GM23338 (cell line): Measurements from ENCODE around the gene MAST3. TPM values are rescaled to one million over a fixed set of nuclear protein-coding genes. Genes with fewer than 3 reads are reported as not detected.

Source experiments
- ATAC-seq: fragments of 200-7000 bp; cut with Tn5 transposase; 3 replicates; pipeline ENCODE4 v1.9.1; 2020
- DNase-seq: peaks from one replicate; pipeline ENCODE4 v3.0.0-alpha.2; 2015; ENCODE audit warnings: low spot score
- H2AFZ ChIP-seq: fragments of 200-600 bp; sonication (generic); 2 replicates; pipeline ENCODE4 v1.8.0; 2016; ENCODE audit warnings: antibody characterized with exemption, mild to moderate bottlenecking, moderate library complexity
- H3F3A ChIP-seq: fragments of 200-600 bp; sonication (generic); replicated peaks from 2 replicates; pipeline ENCODE4 v1.8.0; 2017; ENCODE audit warnings: antibody characterized with exemption, mixed run types, low read depth
- H3K27ac ChIP-seq: fragments of 200-600 bp; sonication (generic); 2 replicates; pipeline ENCODE4 v1.6.1; 2016; ENCODE audit warnings: low read depth
- H3K27me3 ChIP-seq: fragments of 200-600 bp; sonication (generic); 2 replicates; pipeline ENCODE4 v1.8.0; 2016; ENCODE audit warnings: mild to moderate bottlenecking, mixed run types, moderate library complexity; ENCODE audit not compliant: insufficient read depth
- H3K36me3 ChIP-seq: fragments of 200-600 bp; sonication (generic); 2 replicates; pipeline ENCODE4 v1.8.0; 2016; ENCODE audit warnings: mild to moderate bottlenecking; ENCODE audit not compliant: insufficient read depth
- H3K4me1 ChIP-seq: fragments of 200-600 bp; sonication (generic); 2 replicates; pipeline ENCODE4 v1.8.0; 2016; ENCODE audit warnings: mild to moderate bottlenecking, moderate library complexity; ENCODE audit not compliant: insufficient read depth
- H3K4me2 ChIP-seq: fragments of 200-600 bp; sonication (generic); 2 replicates; pipeline ENCODE4 v1.7.1; 2017; ENCODE audit warnings: mixed run types
- H3K4me3 ChIP-seq: fragments of 200-600 bp; sonication (generic); 2 replicates; pipeline ENCODE4 v1.6.1; 2016; ENCODE audit warnings: mixed run types
- H3K79me2 ChIP-seq: fragments of 200-600 bp; sonication (generic); replicated peaks from 2 replicates; pipeline ENCODE4 v1.8.0; 2017; ENCODE audit warnings: mild to moderate bottlenecking; ENCODE audit not compliant: insufficient read depth
- H3K9me2 ChIP-seq: fragments of 200-600 bp; sonication (generic); 2 replicates; pipeline ENCODE4 v1.8.0; 2017; ENCODE audit not compliant: insufficient read depth
- H4K20me1 ChIP-seq: fragments of 200-600 bp; sonication (generic); replicated peaks from 2 replicates; pipeline ENCODE4 v1.8.0; 2017; ENCODE audit warnings: mild to moderate bottlenecking; ENCODE audit not compliant: insufficient read depth
- H3K27ac Mint-ChIP-seq: 2 replicates; pipeline ENCODE4 v1.8.0; 2020; ENCODE audit warnings: inconsistent platforms, mild to moderate bottlenecking, moderate library complexity, mixed read lengths
- H3K27me3 Mint-ChIP-seq: 3 replicates; pipeline ENCODE4 v1.8.0; 2022; ENCODE audit warnings: low read depth, mild to moderate bottlenecking, moderate library complexity, mixed read lengths, inconsistent platforms; ENCODE audit not compliant: insufficient read depth, poor library complexity
- H3K36me3 Mint-ChIP-seq: 3 replicates; pipeline ENCODE4 v1.8.0; 2021; ENCODE audit warnings: low read depth, mild to moderate bottlenecking, inconsistent platforms, moderate library complexity, mixed read lengths
- H3K4me1 Mint-ChIP-seq: 3 replicates; pipeline ENCODE4 v1.8.0; 2020; ENCODE audit warnings: mild to moderate bottlenecking, inconsistent platforms, mixed read lengths
- H3K4me3 Mint-ChIP-seq: 3 replicates; pipeline ENCODE4 v1.8.0; 2021; ENCODE audit warnings: moderate library complexity, mild to moderate bottlenecking, inconsistent platforms, mixed read lengths
- H3K9me3 Mint-ChIP-seq: 3 replicates; pipeline ENCODE4 v1.8.0; 2020; ENCODE audit warnings: moderate library complexity, mild to moderate bottlenecking, inconsistent platforms, mixed read lengths
- CREB1 ChIP-seq: fragments of 250-450 bp; sonication (Bioruptor Pico); IDR thresholded peaks from 2 replicates; pipeline ENCODE4 v1.5.0; 2020; ENCODE audit warnings: low read depth, mild to moderate bottlenecking, moderate library complexity
- NANOG ChIP-seq: IDR thresholded peaks from 2 replicates; pipeline ENCODE4 v1.6.1; 2016; ENCODE audit warnings: antibody characterized with exemption, borderline replicate concordance
- ZNF331 ChIP-seq: fragments of 250-450 bp; sonication (Bioruptor Pico); IDR thresholded peaks from 2 replicates; pipeline ENCODE4 v1.5.0; 2020; ENCODE audit warnings: low read depth, mild to moderate bottlenecking, moderate library complexity
- polyA plus RNA-seq: library from polyadenylated mRNA; unstranded; fragments of >200 nt; fragmentation: Nextera tagmentation; extraction: Ambion mirVana; gene quantifications from 2 replicates; pipeline ENCODE4 v1.2.1, GENCODE V29; 2016
- total RNA-seq: library from RNA; depleted of rRNA; stranded (reverse); fragments of >200 nt; shearing (Covaris generic); gene quantifications from 2 replicates; pipeline ENCODE4 v1.2.3, GENCODE V29; 2014
- TF ChIP-seq, protein P1 (sequence below): IDR thresholded peaks from one replicate; pipeline ENCODE4 v1.6.1; 2018; ENCODE audit warnings: antibody characterized with exemption; ENCODE audit not compliant: unreplicated experiment
- TF ChIP-seq, protein P2 (sequence below): IDR thresholded peaks from 2 replicates; pipeline ENCODE4 v1.6.1; 2016; ENCODE audit warnings: antibody characterized with exemption
- TF ChIP-seq, protein P3 (sequence below): fragments of 250-450 bp; sonication (Bioruptor Pico); IDR thresholded peaks from 2 replicates; pipeline ENCODE4 v1.5.0; 2020; ENCODE audit warnings: mild to moderate bottlenecking, moderate library complexity

Gene MAST3
- total and polyA plus RNA-seq, 2 experiments from 2014 or later = 5.6 to 8.8 TPM

DNA sequence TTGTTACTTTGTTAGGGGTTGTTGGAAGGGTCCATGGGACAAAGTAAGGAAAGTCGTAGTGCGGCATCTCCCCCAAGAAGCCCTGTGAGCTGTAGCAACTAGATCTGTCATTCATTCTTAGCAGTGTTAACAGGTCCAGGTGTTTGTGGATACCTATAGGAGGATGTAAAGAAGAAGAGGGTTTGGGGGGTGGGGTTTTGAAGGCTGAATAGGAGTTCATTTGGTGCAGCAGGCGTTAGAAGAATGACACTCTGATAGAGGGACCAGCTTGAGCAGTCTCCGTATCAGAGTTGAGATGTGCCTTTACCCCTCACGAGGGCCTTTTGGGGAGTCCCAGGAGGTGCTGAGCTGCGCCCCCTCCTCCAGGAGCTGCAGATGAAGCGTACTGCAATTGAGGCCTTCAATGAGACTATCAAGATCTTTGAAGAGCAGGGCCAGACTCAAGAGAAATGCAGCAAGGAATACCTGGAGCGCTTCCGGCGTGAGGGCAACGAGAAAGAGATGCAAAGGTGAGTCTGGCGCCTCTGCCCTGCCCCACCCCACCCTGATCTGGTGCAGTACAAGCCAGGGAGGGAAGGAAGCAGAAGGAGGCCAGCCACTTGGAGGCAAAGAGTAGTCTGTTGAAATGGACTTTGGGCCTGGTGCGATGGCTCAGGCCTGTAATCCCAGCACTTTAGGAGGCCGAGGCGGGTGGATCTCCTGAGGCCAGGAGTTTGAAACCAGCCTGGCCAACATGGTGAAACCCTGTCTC is 68.4 kb downstream of the MAST3 start:
- H3K27me3 ChIP-seq = no peaks in the 10 kb centered on the region
- H3K79me2 ChIP-seq = no peaks in the 10 kb centered on the region
- H2AFZ ChIP-seq = no peak overlapping the region
- no peaks in the 10 kb centered on the region for H3K9me3 Mint-ChIP-seq
- H3K4me2 ChIP-seq = no peak overlapping the region
- H3F3A ChIP-seq = peaks cover 10% of the 10 kb centered on the region; the same call in 1 of the 2 replicates
- H4K20me1 ChIP-seq = no peaks in the 10 kb centered on the region; the same call in none of the 2 replicates
- peaks cover 4% of the 10 kb centered on the region; the same call in 2 of the 3 replicates for H3K4me1 Mint-ChIP-seq
- H3K36me3 ChIP-seq = peaks cover 4% of the 10 kb centered on the region; the same call in 1 of the 2 replicates
- H3K27ac Mint-ChIP-seq = no peak overlapping the region
- H3K27me3 Mint-ChIP-seq = peaks cover 10% of the 10 kb centered on the region
- peaks cover 60% of the 10 kb centered on the region for H3K36me3 Mint-ChIP-seq
- no peaks in the 10 kb centered on the region; the same call in 1 of the 2 replicates for H3K4me1 ChIP-seq
- no peak overlapping the region for H3K27ac ChIP-seq
- H3K4me3 Mint-ChIP-seq = no peak overlapping the region; the same call in 2 of the 3 replicates
- DNase-seq (no peak), ATAC-seq (no peak)
- no peak for TF ChIP-seq NANOG
- TF ChIP-seq, protein P1, sequence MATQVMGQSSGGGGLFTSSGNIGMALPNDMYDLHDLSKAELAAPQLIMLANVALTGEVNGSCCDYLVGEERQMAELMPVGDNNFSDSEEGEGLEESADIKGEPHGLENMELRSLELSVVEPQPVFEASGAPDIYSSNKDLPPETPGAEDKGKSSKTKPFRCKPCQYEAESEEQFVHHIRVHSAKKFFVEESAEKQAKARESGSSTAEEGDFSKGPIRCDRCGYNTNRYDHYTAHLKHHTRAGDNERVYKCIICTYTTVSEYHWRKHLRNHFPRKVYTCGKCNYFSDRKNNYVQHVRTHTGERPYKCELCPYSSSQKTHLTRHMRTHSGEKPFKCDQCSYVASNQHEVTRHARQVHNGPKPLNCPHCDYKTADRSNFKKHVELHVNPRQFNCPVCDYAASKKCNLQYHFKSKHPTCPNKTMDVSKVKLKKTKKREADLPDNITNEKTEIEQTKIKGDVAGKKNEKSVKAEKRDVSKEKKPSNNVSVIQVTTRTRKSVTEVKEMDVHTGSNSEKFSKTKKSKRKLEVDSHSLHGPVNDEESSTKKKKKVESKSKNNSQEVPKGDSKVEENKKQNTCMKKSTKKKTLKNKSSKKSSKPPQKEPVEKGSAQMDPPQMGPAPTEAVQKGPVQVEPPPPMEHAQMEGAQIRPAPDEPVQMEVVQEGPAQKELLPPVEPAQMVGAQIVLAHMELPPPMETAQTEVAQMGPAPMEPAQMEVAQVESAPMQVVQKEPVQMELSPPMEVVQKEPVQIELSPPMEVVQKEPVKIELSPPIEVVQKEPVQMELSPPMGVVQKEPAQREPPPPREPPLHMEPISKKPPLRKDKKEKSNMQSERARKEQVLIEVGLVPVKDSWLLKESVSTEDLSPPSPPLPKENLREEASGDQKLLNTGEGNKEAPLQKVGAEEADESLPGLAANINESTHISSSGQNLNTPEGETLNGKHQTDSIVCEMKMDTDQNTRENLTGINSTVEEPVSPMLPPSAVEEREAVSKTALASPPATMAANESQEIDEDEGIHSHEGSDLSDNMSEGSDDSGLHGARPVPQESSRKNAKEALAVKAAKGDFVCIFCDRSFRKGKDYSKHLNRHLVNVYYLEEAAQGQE = no peak
- no peaks in the 10 kb centered on the region for H3K9me2 ChIP-seq
- H3K4me3 ChIP-seq = no peak overlapping the region

DNA sequence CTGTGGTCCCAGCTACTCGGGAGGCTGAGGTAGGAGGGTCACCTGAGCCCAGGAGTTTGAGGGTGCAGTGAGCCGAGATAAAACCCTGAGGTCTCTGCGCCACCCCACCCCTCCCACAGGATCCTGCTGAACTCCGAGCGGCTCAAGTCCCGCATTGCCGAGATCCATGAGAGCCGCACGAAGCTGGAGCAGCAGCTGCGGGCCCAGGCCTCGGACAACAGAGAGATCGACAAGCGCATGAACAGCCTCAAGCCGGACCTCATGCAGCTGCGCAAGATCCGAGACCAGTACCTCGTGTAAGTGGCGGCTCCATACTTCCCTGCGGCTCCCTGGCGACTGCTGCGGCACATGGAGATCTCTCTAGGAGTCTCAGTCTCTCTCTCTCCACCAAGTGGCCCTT is 69.4 kb downstream of the MAST3 start:
- no peak overlapping the region for H3K27ac Mint-ChIP-seq
- Histone ChIP-seq H3K79me2 (no peaks in the 10 kb centered on the region), H3K4me1 (no peaks in the 10 kb centered on the region), H3K27ac (no peak overlapping the region), H3K27me3 (no peaks in the 10 kb centered on the region), H3K4me2 (no peak overlapping the region), H3K4me3 (no peak overlapping the region), H2AFZ (no peak overlapping the region), H3F3A (peaks cover 8% of the 10 kb centered on the region; the same call in 1 of the 2 replicates), H3K36me3 (peaks cover 4% of the 10 kb centered on the region; the same call in 1 of the 2 replicates), H4K20me1 (no peaks in the 10 kb centered on the region; the same call in 1 of the 2 replicates), H3K9me2 (no peaks in the 10 kb centered on the region)
- no peaks in the 10 kb centered on the region for H3K9me3 Mint-ChIP-seq
- no peaks in the 10 kb centered on the region; the same call in 2 of the 3 replicates for H3K4me1 Mint-ChIP-seq
- TF ChIP-seq, protein P2, sequence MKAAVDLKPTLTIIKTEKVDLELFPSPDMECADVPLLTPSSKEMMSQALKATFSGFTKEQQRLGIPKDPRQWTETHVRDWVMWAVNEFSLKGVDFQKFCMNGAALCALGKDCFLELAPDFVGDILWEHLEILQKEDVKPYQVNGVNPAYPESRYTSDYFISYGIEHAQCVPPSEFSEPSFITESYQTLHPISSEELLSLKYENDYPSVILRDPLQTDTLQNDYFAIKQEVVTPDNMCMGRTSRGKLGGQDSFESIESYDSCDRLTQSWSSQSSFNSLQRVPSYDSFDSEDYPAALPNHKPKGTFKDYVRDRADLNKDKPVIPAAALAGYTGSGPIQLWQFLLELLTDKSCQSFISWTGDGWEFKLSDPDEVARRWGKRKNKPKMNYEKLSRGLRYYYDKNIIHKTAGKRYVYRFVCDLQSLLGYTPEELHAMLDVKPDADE = no peak
- TF ChIP-seq CREB1 (CRISPR knock-in tag) = no peak
- TF ChIP-seq, protein P3, sequence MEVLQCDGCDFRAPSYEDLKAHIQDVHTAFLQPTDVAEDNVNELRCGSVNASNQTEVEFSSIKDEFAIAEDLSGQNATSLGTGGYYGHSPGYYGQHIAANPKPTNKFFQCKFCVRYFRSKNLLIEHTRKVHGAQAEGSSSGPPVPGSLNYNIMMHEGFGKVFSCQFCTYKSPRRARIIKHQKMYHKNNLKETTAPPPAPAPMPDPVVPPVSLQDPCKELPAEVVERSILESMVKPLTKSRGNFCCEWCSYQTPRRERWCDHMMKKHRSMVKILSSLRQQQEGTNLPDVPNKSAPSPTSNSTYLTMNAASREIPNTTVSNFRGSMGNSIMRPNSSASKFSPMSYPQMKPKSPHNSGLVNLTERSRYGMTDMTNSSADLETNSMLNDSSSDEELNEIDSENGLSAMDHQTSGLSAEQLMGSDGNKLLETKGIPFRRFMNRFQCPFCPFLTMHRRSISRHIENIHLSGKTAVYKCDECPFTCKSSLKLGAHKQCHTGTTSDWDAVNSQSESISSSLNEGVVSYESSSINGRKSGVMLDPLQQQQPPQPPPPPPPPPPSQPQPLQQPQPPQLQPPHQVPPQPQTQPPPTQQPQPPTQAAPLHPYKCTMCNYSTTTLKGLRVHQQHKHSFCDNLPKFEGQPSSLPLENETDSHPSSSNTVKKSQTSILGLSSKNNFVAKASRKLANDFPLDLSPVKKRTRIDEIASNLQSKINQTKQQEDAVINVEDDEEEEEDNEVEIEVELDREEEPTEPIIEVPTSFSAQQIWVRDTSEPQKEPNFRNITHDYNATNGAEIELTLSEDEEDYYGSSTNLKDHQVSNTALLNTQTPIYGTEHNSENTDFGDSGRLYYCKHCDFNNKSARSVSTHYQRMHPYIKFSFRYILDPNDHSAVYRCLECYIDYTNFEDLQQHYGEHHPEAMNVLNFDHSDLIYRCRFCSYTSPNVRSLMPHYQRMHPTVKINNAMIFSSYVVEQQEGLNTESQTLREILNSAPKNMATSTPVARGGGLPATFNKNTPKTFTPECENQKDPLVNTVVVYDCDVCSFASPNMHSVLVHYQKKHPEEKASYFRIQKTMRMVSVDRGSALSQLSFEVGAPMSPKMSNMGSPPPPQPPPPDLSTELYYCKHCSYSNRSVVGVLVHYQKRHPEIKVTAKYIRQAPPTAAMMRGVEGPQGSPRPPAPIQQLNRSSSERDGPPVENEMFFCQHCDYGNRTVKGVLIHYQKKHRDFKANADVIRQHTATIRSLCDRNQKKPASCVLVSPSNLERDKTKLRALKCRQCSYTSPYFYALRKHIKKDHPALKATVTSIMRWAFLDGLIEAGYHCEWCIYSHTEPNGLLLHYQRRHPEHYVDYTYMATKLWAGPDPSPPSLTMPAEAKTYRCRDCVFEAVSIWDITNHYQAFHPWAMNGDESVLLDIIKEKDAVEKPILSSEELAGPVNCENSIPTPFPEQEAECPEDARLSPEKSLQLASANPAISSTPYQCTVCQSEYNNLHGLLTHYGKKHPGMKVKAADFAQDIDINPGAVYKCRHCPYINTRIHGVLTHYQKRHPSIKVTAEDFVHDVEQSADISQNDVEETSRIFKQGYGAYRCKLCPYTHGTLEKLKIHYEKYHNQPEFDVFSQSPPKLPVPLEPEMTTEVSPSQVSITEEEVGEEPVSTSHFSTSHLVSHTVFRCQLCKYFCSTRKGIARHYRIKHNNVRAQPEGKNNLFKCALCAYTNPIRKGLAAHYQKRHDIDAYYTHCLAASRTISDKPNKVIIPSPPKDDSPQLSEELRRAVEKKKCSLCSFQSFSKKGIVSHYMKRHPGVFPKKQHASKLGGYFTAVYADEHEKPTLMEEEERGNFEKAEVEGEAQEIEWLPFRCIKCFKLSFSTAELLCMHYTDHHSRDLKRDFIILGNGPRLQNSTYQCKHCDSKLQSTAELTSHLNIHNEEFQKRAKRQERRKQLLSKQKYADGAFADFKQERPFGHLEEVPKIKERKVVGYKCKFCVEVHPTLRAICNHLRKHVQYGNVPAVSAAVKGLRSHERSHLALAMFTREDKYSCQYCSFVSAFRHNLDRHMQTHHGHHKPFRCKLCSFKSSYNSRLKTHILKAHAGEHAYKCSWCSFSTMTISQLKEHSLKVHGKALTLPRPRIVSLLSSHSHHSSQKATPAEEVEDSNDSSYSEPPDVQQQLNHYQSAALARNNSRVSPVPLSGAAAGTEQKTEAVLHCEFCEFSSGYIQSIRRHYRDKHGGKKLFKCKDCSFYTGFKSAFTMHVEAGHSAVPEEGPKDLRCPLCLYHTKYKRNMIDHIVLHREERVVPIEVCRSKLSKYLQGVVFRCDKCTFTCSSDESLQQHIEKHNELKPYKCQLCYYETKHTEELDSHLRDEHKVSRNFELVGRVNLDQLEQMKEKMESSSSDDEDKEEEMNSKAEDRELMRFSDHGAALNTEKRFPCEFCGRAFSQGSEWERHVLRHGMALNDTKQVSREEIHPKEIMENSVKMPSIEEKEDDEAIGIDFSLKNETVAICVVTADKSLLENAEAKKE (CRISPR knock-in tag) = no peak
- no peak for TF ChIP-seq ZNF331
- no peak for DNase-seq
- peaks cover 54% of the 10 kb centered on the region for H3K36me3 Mint-ChIP-seq
- H3K27me3 Mint-ChIP-seq = peaks cover 6% of the 10 kb centered on the region
- ATAC-seq = no peak
- H3K4me3 Mint-ChIP-seq = no peak overlapping the region
